Natural killer cell (primary cell): ENCODE results near the gene OR2V1. TPM values are rescaled to one million over a fixed set of nuclear protein-coding genes. Genes with fewer than 3 reads are reported as not detected.
"Not testable (repeated sequence)": the region's sequence is repeated elsewhere in the genome, so short reads cannot be mapped to it uniquely, and the experiment has no call there.

Source experiments
- ATAC-seq, 3 donors: fragments of 150-1000 bp in 2 of 3; fragments of 200-7000 bp in 1 of 3; cut with Tn5 transposase; 1 replicate in 1 of 3; 2 replicates in 2 of 3; pipeline ENCODE4 v1.10.0; 2021; ENCODE audit warnings: mild to moderate bottlenecking in 2 of 3, moderate library complexity in 2 of 3
- DNase-seq, 2 donors: peaks; one replicate each; pipeline versions ENCODE4 v3.0.0 to v3.0.0-alpha.2; 2013 to 2021; ENCODE audit warnings: mixed read lengths in 1 of 2
- H3K27ac ChIP-seq: one replicate; pipeline ENCODE4 v1.5.1; 2013; ENCODE audit warnings: mild to moderate bottlenecking, low read length
- H3K27me3 ChIP-seq: one replicate; pipeline ENCODE4 v1.6.1; 2013; ENCODE audit warnings: low read length; ENCODE audit not compliant: control insufficient read depth, insufficient read depth
- H3K36me3 ChIP-seq: one replicate; pipeline ENCODE4 v1.6.1; 2013; ENCODE audit warnings: low read length; ENCODE audit not compliant: control insufficient read depth, insufficient read depth
- H3K4me1 ChIP-seq: one replicate; pipeline ENCODE4 v1.6.1; 2013; ENCODE audit warnings: low read length; ENCODE audit not compliant: control insufficient read depth, insufficient read depth
- H3K4me3 ChIP-seq: one replicate; pipeline ENCODE4 v1.5.1; 2013; ENCODE audit warnings: low read length
- H3K9me3 ChIP-seq: one replicate; pipeline ENCODE4 v1.6.1; 2013; ENCODE audit warnings: low read length; ENCODE audit not compliant: control insufficient read depth, insufficient read depth
- H3K27ac Mint-ChIP-seq, 2 donors: one replicate each; pipeline ENCODE4 v1.8.0; 2022; ENCODE audit warnings: mild to moderate bottlenecking in 2 of 2, mixed read lengths in 2 of 2, moderate library complexity in 1 of 2
- H3K27me3 Mint-ChIP-seq, 2 donors: one replicate each; pipeline ENCODE4 v1.8.0; 2022; ENCODE audit warnings: low read depth in 2 of 2, mixed read lengths in 2 of 2
- H3K36me3 Mint-ChIP-seq: one replicate; pipeline ENCODE4 v1.8.0; 2022; ENCODE audit warnings: mixed read lengths
- H3K4me1 Mint-ChIP-seq, 2 donors: one replicate each; pipeline ENCODE4 v1.8.0; 2022; ENCODE audit warnings: mixed read lengths in 2 of 2
- H3K4me3 Mint-ChIP-seq: one replicate; pipeline ENCODE4 v1.8.0; 2022; ENCODE audit warnings: mild to moderate bottlenecking, moderate library complexity, mixed read lengths
- H3K9me3 Mint-ChIP-seq, 2 donors: one replicate each; pipeline ENCODE4 v1.8.0; 2022; ENCODE audit warnings: mixed read lengths in 2 of 2
- WGBS: methylation state at CpG from one replicate; pipeline ENCODE4 v1.1.7; 2013; ENCODE audit warnings: missing lambda C conversion rate; ENCODE audit not compliant: insufficient coverage; 5-methylcytosine and 5-hydroxymethylcytosine counted together
- intact Hi-C: fragments of 100-400 bp; cut with micrococcal nuclease; formaldehyde crosslinking; loops from one replicate; pipeline ENCODE4 v1.14.2; 2022
- total RNA-seq, 4 donors: library from RNA; stranded (reverse); fragments of 120-200 nt in 1 of 4; gene quantifications; one replicate each; pipeline versions ENCODE4 v1.2.3 to v1.2.4, GENCODE V29; 2013 to 2022
- TF ChIP-seq, protein P1 (sequence below): fragments of 200-600 bp; IDR thresholded peaks from one replicate; pipeline ENCODE4 v1.8.0; 2022; ENCODE audit warnings: antibody characterized with exemption

The OR2V1 gene
- total RNA-seq, 3 donors from 2014 or later (not counting 1 experiment from before 2014, with no cell fraction given): not detected

- Mint-ChIP-seq H3K9me3 (no peaks in the 10 kb centered on the region), H3K36me3 (no peaks in the 10 kb centered on the region), H3K4me3 (peak overlapping the region; percentile 86), H3K27ac (peak overlapping the region in 1 of 2 donors; percentile 85), H3K27me3 (peaks cover 30 to 32% of the 10 kb centered on the region in 2 donors), H3K4me1 (peaks cover 21 to 32% of the 10 kb centered on the region in 2 donors)
- Histone ChIP-seq H3K9me3 (no peaks in the 10 kb centered on the region), H3K36me3 (no peaks in the 10 kb centered on the region), H3K4me3 (no peak overlapping the region), H3K4me1 (peaks cover 33% of the 10 kb centered on the region), H3K27me3 (peaks cover 20% of the 10 kb centered on the region), H3K27ac (no peak overlapping the region)
- WGBS: 31% methylated on average over 13 of the region's 16 CpGs
- TF ChIP-seq, protein P1, sequence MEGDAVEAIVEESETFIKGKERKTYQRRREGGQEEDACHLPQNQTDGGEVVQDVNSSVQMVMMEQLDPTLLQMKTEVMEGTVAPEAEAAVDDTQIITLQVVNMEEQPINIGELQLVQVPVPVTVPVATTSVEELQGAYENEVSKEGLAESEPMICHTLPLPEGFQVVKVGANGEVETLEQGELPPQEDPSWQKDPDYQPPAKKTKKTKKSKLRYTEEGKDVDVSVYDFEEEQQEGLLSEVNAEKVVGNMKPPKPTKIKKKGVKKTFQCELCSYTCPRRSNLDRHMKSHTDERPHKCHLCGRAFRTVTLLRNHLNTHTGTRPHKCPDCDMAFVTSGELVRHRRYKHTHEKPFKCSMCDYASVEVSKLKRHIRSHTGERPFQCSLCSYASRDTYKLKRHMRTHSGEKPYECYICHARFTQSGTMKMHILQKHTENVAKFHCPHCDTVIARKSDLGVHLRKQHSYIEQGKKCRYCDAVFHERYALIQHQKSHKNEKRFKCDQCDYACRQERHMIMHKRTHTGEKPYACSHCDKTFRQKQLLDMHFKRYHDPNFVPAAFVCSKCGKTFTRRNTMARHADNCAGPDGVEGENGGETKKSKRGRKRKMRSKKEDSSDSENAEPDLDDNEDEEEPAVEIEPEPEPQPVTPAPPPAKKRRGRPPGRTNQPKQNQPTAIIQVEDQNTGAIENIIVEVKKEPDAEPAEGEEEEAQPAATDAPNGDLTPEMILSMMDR: no peak
- intact Hi-C loops: no loop called here
- ATAC-seq (no peak), DNase-seq (peak in 1 of 2 donors; percentile 38)
These were observed 32.6 kb upstream of the OR2V1 start for GRCh38 chr5:181163487-181164075.

GRCh38 chr5:181161534-181162175 lies 30.7 kb upstream of the OR2V1 start:
- H3K36me3 Mint-ChIP-seq: no peaks in the 10 kb centered on the region
- H3K4me1 Mint-ChIP-seq: peaks cover 20 to 21% of the 10 kb centered on the region in 2 donors
- H3K9me3 ChIP-seq: no peaks in the 10 kb centered on the region
- H3K9me3 Mint-ChIP-seq: no peaks in the 10 kb centered on the region
- H3K27me3 ChIP-seq: peaks cover 7% of the 10 kb centered on the region
- TF ChIP-seq, protein P1: no peak
- H3K36me3 ChIP-seq: no peaks in the 10 kb centered on the region
- DNase-seq (no peak), ATAC-seq (no peak)
- 89% methylated on average over 4 of the region's 4 CpGs for WGBS
- no peak overlapping the region for H3K4me3 ChIP-seq
- peaks cover 15 to 21% of the 10 kb centered on the region in 2 donors for H3K27me3 Mint-ChIP-seq
- H3K27ac Mint-ChIP-seq: peak overlapping the region; percentile 78 to 86
- H3K27ac ChIP-seq: peak overlapping the region; percentile 76
- peaks cover 33% of the 10 kb centered on the region for H3K4me1 ChIP-seq
- H3K4me3 Mint-ChIP-seq: peak overlapping the region; percentile 81
- intact Hi-C loops: no loop called here

DNA sequence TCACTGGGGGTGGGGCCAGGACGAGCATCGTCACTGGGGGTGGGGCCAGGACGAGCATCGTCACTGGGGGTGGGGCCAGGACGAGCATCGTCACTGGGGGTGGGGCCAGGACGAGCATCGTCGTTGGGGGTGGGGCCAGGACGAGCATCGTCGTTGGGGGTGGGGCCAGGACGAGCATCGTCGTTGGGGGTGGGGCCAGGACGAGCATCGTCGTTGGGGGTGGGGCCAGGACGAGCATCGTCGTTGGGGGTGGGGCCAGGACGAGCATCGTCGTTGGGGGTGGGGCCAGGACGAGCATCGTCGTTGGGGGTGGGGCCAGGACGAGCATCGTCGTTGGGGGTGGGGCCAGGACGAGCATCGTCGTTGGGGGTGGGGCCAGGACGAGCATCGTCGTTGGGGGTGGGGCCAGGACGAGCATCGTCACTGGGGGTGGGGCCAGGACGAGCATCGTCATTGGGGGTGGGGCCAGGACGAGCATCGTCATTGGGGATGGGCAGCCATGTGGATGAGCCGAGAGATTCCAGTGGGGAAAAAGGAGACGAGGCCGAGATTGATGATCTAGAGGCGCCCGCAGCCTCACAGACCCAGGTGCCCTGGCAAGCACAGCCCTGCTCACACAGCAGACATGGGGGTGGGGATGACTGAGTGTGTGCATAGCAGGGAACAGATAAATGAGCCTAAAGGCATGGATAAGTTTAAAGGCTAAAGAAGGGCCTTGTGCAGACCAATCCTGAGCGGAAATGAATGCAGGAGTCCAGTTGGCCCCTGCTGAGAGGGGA lies 30.0 kb upstream of the OR2V1 start:
- peak in 2 of 3 donors; percentile 27 to 30 for ATAC-seq
- H3K9me3 Mint-ChIP-seq, H3K36me3 Mint-ChIP-seq, H3K4me3 ChIP-seq, intact Hi-C loops, H3K36me3 ChIP-seq, H3K27me3 ChIP-seq, H3K9me3 ChIP-seq: not testable (repeated sequence)
- peak; percentile 41 to 80 for DNase-seq
- peaks cover 20 to 21% of the 10 kb centered on the region in 2 donors for H3K4me1 Mint-ChIP-seq
- WGBS: 26% methylated on average over 15 of the region's 48 CpGs
- peaks cover 8 to 17% of the 10 kb centered on the region in 2 donors for H3K27me3 Mint-ChIP-seq
- H3K27ac Mint-ChIP-seq: peak overlapping the region; percentile 87 to 95
- Histone ChIP-seq H3K4me1 (peaks cover 33% of the 10 kb centered on the region), H3K27ac (peak overlapping the region; percentile 76)
- peak overlapping the region; percentile 81 for H3K4me3 Mint-ChIP-seq
